Endodermal cell (in vitro differentiated cells): ENCODE data around the gene GCN1. TPM values are rescaled to one million over a fixed set of nuclear protein-coding genes. Genes with fewer than 3 reads are reported as not detected.

Experiments used
- DNase-seq: peaks from one replicate; pipeline ENCODE4 v3.0.0-alpha.2; 2017
- H3K27ac ChIP-seq: 2 replicates; pipeline ENCODE4 v1.5.1; 2013; ENCODE audit warnings: mild to moderate bottlenecking, low read depth, low read length, moderate library complexity
- H3K27me3 ChIP-seq: 2 replicates; pipeline ENCODE4 v1.6.1; 2013; ENCODE audit warnings: mild to moderate bottlenecking, low read length, moderate library complexity; ENCODE audit not compliant: insufficient read depth, control insufficient read depth, poor library complexity, severe bottlenecking
- H3K36me3 ChIP-seq: 2 replicates; pipeline ENCODE4 v1.7.0; 2013; ENCODE audit warnings: mild to moderate bottlenecking, low read length, moderate library complexity; ENCODE audit not compliant: control insufficient read depth, insufficient read depth
- H3K4me1 ChIP-seq: one replicate; pipeline ENCODE4 v1.7.0; 2013; ENCODE audit warnings: low read length; ENCODE audit not compliant: control insufficient read depth, insufficient read depth
- H3K4me3 ChIP-seq: 2 replicates; pipeline ENCODE4 v1.5.1; 2013; ENCODE audit warnings: mild to moderate bottlenecking, low read length, moderate library complexity
- H3K9ac ChIP-seq: 2 replicates; pipeline ENCODE4 v1.6.1; 2013; ENCODE audit warnings: mild to moderate bottlenecking, low read length, moderate library complexity; ENCODE audit not compliant: poor library complexity, severe bottlenecking; ENCODE audit errors: extremely low read depth
- H3K9me3 ChIP-seq: 2 replicates; pipeline ENCODE4 v1.6.1; 2013; ENCODE audit warnings: mild to moderate bottlenecking, low read length, moderate library complexity; ENCODE audit not compliant: control insufficient read depth
- H3K27ac Mint-ChIP-seq: 2 replicates; pipeline ENCODE4 v1.8.0; 2020; ENCODE audit warnings: mixed read lengths
- H3K27me3 Mint-ChIP-seq: 2 replicates; pipeline ENCODE4 v1.8.0; 2021; ENCODE audit warnings: mild to moderate bottlenecking, mixed read lengths; ENCODE audit not compliant: insufficient read depth
- H3K36me3 Mint-ChIP-seq: 2 replicates; pipeline ENCODE4 v1.8.0; 2020; ENCODE audit warnings: low read depth, mixed read lengths
- H3K4me1 Mint-ChIP-seq: 2 replicates; pipeline ENCODE4 v1.8.0; 2020; ENCODE audit warnings: mixed read lengths
- H3K4me3 Mint-ChIP-seq: 2 replicates; pipeline ENCODE4 v1.8.0; 2020; ENCODE audit warnings: mild to moderate bottlenecking, moderate library complexity, mixed read lengths
- H3K9me3 Mint-ChIP-seq: 2 replicates; pipeline ENCODE4 v1.8.0; 2020; ENCODE audit warnings: mild to moderate bottlenecking, mixed read lengths
- CTCF ChIP-seq: fragments of 200-600 bp; sonication (generic); conservative IDR thresholded peaks from 2 replicates; pipeline ENCODE4 v1.5.0; 2021; ENCODE audit warnings: antibody characterized with exemption, mild to moderate bottlenecking
- WGBS, 2 experiments: methylation state at CpG; one replicate each; pipeline versions ENCODE4 v1.1.5 to v1.1.7; 2013; ENCODE audit warnings: missing lambda C conversion rate in 2 of 2, mixed read lengths in 1 of 2; ENCODE audit not compliant: insufficient coverage in 1 of 2, insufficient read length in 1 of 2; 5-methylcytosine and 5-hydroxymethylcytosine counted together
- total RNA-seq, 2 donors: library from RNA; stranded (reverse); fragmentation: NEBNext Ultra II Directional in 1 of 2; extraction: Animal tissue kit (Norgen Biotek cat#: 25700) in 1 of 2; gene quantifications; 2 replicates in 1 of 2; 3 replicates in 1 of 2; pipeline ENCODE4 v1.2.1, GENCODE V29; 2021

The GCN1 gene
- total RNA-seq, 2 donors from 2014 or later, result 133 to 143 TPM

DNA sequence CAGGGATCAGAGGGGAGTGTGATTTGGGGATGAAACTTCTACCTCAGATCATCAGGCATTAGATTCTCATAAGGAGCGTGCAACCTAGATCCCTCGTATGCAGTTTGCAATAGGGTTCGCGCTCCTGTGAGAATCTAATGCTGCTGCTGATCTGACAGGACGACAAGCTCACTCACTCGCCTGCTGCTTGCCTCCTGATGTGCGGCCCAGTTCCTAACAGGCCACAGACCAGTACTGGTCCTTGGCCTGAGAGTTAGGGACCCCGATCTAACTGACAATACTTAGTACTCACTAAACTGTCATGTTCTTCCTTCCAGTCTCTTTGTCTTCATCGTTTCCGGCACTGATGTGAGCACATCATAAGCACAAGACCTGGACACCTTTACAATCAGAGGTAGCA lies 11.7 kb upstream of the GCN1 start:
- Histone ChIP-seq H3K4me1 (no peaks in the 10 kb centered on the region), H3K4me3 (no peak overlapping the region), H3K36me3 (peaks cover 32% of the 10 kb centered on the region), H3K27me3 (no peaks in the 10 kb centered on the region), H3K9me3 (peaks cover 9% of the 10 kb centered on the region), H3K27ac (no peak overlapping the region), H3K9ac (no peak overlapping the region)
- Mint-ChIP-seq H3K36me3 (peaks cover 44% of the 10 kb centered on the region), H3K27ac (no peak overlapping the region), H3K27me3 (no peaks in the 10 kb centered on the region), H3K4me1 (no peaks in the 10 kb centered on the region), H3K4me3 (no peak overlapping the region), H3K9me3 (peaks cover 9% of the 10 kb centered on the region)
- no peak for DNase-seq
- 96% methylated on average over 10 of the region's 10 CpGs for WGBS, 2 experiments
- TF ChIP-seq CTCF, result no peak

DNA sequence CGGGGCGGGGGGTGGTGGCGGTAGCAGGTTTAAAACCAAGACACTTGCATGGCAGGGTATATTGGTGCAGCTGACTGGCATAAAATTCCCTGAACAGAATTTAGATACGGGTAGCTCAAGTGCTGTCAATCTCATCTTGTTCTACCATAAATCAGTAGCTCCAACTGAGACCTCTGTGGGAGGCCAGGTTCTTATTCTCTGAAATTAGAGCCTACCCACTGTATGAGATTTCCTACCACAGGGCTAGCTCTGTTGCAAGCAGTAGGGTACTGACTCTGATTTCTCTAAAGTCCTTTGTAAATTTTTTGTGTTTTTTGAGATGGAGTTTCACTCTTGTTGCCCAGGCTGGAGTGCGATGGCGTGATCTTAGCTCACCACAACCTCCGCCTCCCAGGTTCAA lies 9.7 kb upstream of the GCN1 start:
- H3K36me3 ChIP-seq, result peaks cover 28% of the 10 kb centered on the region
- no peaks in the 10 kb centered on the region for H3K27me3 ChIP-seq
- no peak overlapping the region for H3K4me3 ChIP-seq
- peaks cover 8% of the 10 kb centered on the region for H3K4me1 Mint-ChIP-seq
- DNase-seq, result no peak
- no peaks in the 10 kb centered on the region for H3K27me3 Mint-ChIP-seq
- peaks cover 9% of the 10 kb centered on the region for H3K9me3 ChIP-seq
- H3K4me3 Mint-ChIP-seq, result no peak overlapping the region
- H3K9ac ChIP-seq, result no peak overlapping the region
- H3K27ac Mint-ChIP-seq, result no peak overlapping the region
- H3K9me3 Mint-ChIP-seq, result peaks cover 9% of the 10 kb centered on the region
- no peak overlapping the region for H3K27ac ChIP-seq
- H3K36me3 Mint-ChIP-seq, result peaks cover 49% of the 10 kb centered on the region
- WGBS, 2 experiments, result 77 to 95% methylated on average over 5 to 7 of the region's 7 CpGs
- no peaks in the 10 kb centered on the region for H3K4me1 ChIP-seq
- TF ChIP-seq CTCF, result no peak

DNA sequence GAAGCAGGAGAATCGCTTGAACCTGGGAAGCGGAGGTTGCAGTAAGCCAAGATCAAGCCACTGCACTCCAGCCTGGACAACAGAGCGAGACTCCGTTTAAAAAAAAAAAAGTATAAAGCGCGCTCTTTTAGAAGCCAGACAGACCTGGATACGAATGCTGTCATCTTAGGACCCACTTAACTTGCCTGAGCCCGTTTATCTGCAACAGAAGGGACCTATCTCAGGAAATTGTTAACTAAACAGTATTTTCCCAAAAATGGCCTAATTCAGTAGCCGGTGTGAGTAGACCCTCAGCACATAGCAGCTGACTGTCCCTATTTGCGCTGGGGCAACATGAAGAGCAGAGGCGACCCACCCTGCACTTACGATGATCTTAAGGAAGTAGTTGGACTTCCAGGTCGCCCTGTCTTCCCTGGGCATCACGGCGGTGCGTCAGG lies 5.9 kb upstream of the GCN1 start:
- Histone ChIP-seq H3K4me1 (no peaks in the 10 kb centered on the region), H3K9me3 (no peaks in the 10 kb centered on the region), H3K9ac (peak overlapping the region; percentile 100), H3K27me3 (no peaks in the 10 kb centered on the region), H3K36me3 (peaks cover 49% of the 10 kb centered on the region), H3K27ac (peak overlapping the region; percentile 56), H3K4me3 (peak overlapping the region; percentile 100)
- 2 to 6% methylated on average over 13 to 16 of the region's 16 CpGs for WGBS, 2 experiments
- peaks cover 52% of the 10 kb centered on the region for H3K36me3 Mint-ChIP-seq
- H3K27me3 Mint-ChIP-seq, result no peaks in the 10 kb centered on the region
- H3K4me1 Mint-ChIP-seq, result peaks cover 16% of the 10 kb centered on the region
- no peak for TF ChIP-seq CTCF
- no peak for DNase-seq
- H3K27ac Mint-ChIP-seq, result peak overlapping the region; percentile 99
- H3K4me3 Mint-ChIP-seq, result peak overlapping the region; percentile 95
- peaks cover 1% of the 10 kb centered on the region for H3K9me3 Mint-ChIP-seq
